GM18519 (cell line): ENCODE measurements around the gene CBFA2T3.
"Not testable (repeated sequence)": the region's sequence is repeated elsewhere in the genome, so short reads cannot be mapped to it uniquely, and the experiment has no call there.

Source experiments
- ATAC-seq: cut with Tn5 transposase; IDR thresholded peaks from one replicate; pipeline ENCODE4 v1.9.1; 2021; ENCODE audit warnings: mild to moderate bottlenecking, moderate library complexity; ENCODE audit not compliant: unreplicated experiment, low FRiP score

Gene CBFA2T3

GRCh38 chr16:88977018-88977811 is at the start of gene CBFA2T3:
Gene CBFA2T3 (minus strand): TSS chr16:88977207. CDS start chr16:88976807, 400 bp downstream.
- ATAC-seq = no peak

- ATAC-seq = no peak
Measured at GRCh38 chr16:89026121-89026612, 49.2 kb upstream of the CBFA2T3 start.

- ATAC-seq = no peak
Measured at GRCh38 chr16:89025636-89026035, 48.6 kb upstream of the CBFA2T3 start.

- no peak for ATAC-seq
Measured at GRCh38 chr16:89024546-89025060, 47.6 kb upstream of the CBFA2T3 start.

GRCh38 chr16:89023621-89024511 is 46.9 kb upstream of the CBFA2T3 start:
- ATAC-seq = no peak

GRCh38 chr16:89023151-89023551 is 46.1 kb upstream of the CBFA2T3 start:
- ATAC-seq = no peak

- ATAC-seq = no peak
Measured at GRCh38 chr16:89022051-89022836, 45.2 kb upstream of the CBFA2T3 start.

- ATAC-seq = no peak
Measured at GRCh38 chr16:89020925-89021595, 44.1 kb upstream of the CBFA2T3 start.

- no peak for ATAC-seq
Measured at GRCh38 chr16:89020068-89020924, 43.3 kb upstream of the CBFA2T3 start.

GRCh38 chr16:89019511-89019910 is 42.5 kb upstream of the CBFA2T3 start:
- ATAC-seq = no peak

GRCh38 chr16:89018282-89019158 is 41.5 kb upstream of the CBFA2T3 start:
- no peak for ATAC-seq

- no peak for ATAC-seq
Measured at GRCh38 chr16:89017543-89018281, 40.7 kb upstream of the CBFA2T3 start.

GRCh38 chr16:89016561-89016960 is 39.6 kb upstream of the CBFA2T3 start:
- not testable (repeated sequence) for ATAC-seq

GRCh38 chr16:89015271-89015859 is 38.4 kb upstream of the CBFA2T3 start:
- ATAC-seq = no peak

GRCh38 chr16:89014403-89015230 is 37.6 kb upstream of the CBFA2T3 start:
- no peak for ATAC-seq
